AG09309 (cell line): ENCODE data around the gene TRAPPC10.

ENCODE experiments used
- DNase-seq: peaks from one replicate; pipeline ENCODE4 v3.0.0-alpha.2; 2010; ENCODE audit warnings: low read depth
- H3K4me3 ChIP-seq: 2 replicates; pipeline ENCODE4 v1.5.1; 2011; ENCODE audit warnings: mild to moderate bottlenecking, low read depth, low read length, moderate library complexity; ENCODE audit not compliant: control insufficient read depth
- CTCF ChIP-seq: IDR thresholded peaks from 2 replicates; pipeline ENCODE4 v1.5.1; 2011; ENCODE audit warnings: mild to moderate bottlenecking, low read depth, low read length, inconsistent platforms; ENCODE audit not compliant: insufficient read depth, control insufficient read depth; ENCODE audit errors: missing control alignments

TRAPPC10 gene

GRCh38 chr21:44087426-44088400 lies 75.6 kb downstream of the TRAPPC10 start:
- DNase-seq, result no peak
- H3K4me3 ChIP-seq, result no peak overlapping the region
- TF ChIP-seq CTCF, result no peak

DNA sequence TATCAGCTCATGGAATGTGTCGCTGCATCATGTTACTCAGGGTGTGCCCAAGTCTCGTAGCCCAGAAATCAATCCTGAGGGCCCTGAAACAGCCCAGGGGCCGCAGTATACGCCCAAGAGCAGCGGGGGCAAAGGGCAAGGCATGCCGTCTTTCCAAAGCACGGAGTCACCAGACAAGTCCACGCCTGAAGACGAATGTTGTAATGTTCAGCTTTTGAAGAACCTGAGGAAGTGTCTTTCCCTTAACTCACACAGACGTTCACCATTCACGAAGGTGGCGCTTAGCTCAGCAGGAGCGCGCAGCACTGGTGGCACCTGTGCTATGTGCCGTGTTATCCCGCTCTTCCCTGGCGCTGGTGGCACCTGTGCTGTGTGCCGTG lies 76.3 kb downstream of the TRAPPC10 start:
- TF ChIP-seq CTCF, result no peak
- DNase-seq, result no peak
- no peak overlapping the region for H3K4me3 ChIP-seq

- H3K4me3 ChIP-seq, result no peak overlapping the region
- DNase-seq, result no peak
- TF ChIP-seq CTCF, result no peak
Measured at GRCh38 chr21:44089001-44089911, 77.1 kb downstream of the TRAPPC10 start.

GRCh38 chr21:44090325-44090724 lies 78.2 kb downstream of the TRAPPC10 start:
- no peak for DNase-seq
- no peak for TF ChIP-seq CTCF
- no peak overlapping the region for H3K4me3 ChIP-seq

- no peak overlapping the region for H3K4me3 ChIP-seq
- no peak for DNase-seq
- no peak for TF ChIP-seq CTCF
Measured at GRCh38 chr21:44092211-44092610, 80.1 kb downstream of the TRAPPC10 start.

GRCh38 chr21:44093761-44094160 lies 81.7 kb downstream of the TRAPPC10 start:
- no peak for TF ChIP-seq CTCF
- no peak for DNase-seq

More at GRCh38 chr21:44093761-44094160, 81.7 kb downstream of the TRAPPC10 start:
- H3K4me3 ChIP-seq, result no peak overlapping the region
